HepG2 (cell line): ENCODE data around the gene MUTYH. TPM values are rescaled to one million over a fixed set of nuclear protein-coding genes. Genes with fewer than 3 reads are reported as not detected.

Experiments
- ARID4A ChIP-seq: sonication (generic); formaldehyde crosslinking; IDR thresholded peaks from 2 replicates; pipeline ENCODE4 v1.5.0; 2020; ENCODE audit warnings: mild to moderate bottlenecking, missing genetic modification reagents, borderline replicate concordance
- ATF7 ChIP-seq, 2 experiments: fragments of 450-650 bp in 1 of 2; sonication (generic) in 1 of 2; formaldehyde crosslinking in 1 of 2; IDR thresholded peaks; 2 replicates each; pipeline versions ENCODE4 v1.4.0 to v1.6.1; 2016 to 2020; ENCODE audit warnings: antibody characterized with exemption in 1 of 2, mild to moderate bottlenecking in 1 of 2, missing genetic modification reagents in 1 of 2
- CENPX ChIP-seq: sonication (generic); formaldehyde crosslinking; IDR thresholded peaks from 2 replicates; pipeline ENCODE4 v1.9.0; 2021; ENCODE audit warnings: mild to moderate bottlenecking, missing genetic modification reagents, moderate library complexity
- CSRNP2 ChIP-seq: sonication (generic); formaldehyde crosslinking; conservative IDR thresholded peaks from 2 replicates; pipeline ENCODE4 v1.8.0; 2022; ENCODE audit warnings: low read depth, missing genetic modification reagents
- HDAC1 ChIP-seq: sonication (generic); formaldehyde crosslinking; IDR thresholded peaks from 2 replicates; pipeline ENCODE4 v1.5.1; 2020; ENCODE audit warnings: mild to moderate bottlenecking, missing genetic modification reagents
- JDP2 ChIP-seq: sonication (generic); formaldehyde crosslinking; IDR thresholded peaks from 2 replicates; pipeline ENCODE4 v1.8.1; 2022; ENCODE audit warnings: missing genetic modification reagents, borderline replicate concordance
- LCORL ChIP-seq, 2 experiments: fragments of 450-650 bp in 1 of 2; sonication (generic) in 1 of 2; formaldehyde crosslinking in 1 of 2; IDR thresholded peaks; 2 replicates each; pipeline versions ENCODE4 v1.5.0 to v1.6.1; 2017 to 2020; ENCODE audit warnings: antibody characterized with exemption in 1 of 2, missing genetic modification reagents in 1 of 2
- MIXL1 ChIP-seq: IDR thresholded peaks from 2 replicates; pipeline ENCODE4 v1.6.1; 2016
- SNAPC4 ChIP-seq: sonication (generic); formaldehyde crosslinking; IDR thresholded peaks from 2 replicates; pipeline ENCODE4 v1.4.0; 2020; ENCODE audit warnings: mild to moderate bottlenecking, missing genetic modification reagents
- ZNF614 ChIP-seq: IDR thresholded peaks from 2 replicates; pipeline ENCODE4 v1.6.1; 2018; ENCODE audit warnings: missing biosample characterization, missing genetic modification reagents, inconsistent platforms, borderline replicate concordance
- ZSCAN21 ChIP-seq: sonication (generic); formaldehyde crosslinking; IDR thresholded peaks from 2 replicates; pipeline ENCODE4 v1.8.0; 2022; ENCODE audit warnings: mild to moderate bottlenecking, missing genetic modification reagents, moderate library complexity, borderline replicate concordance
- polyA plus RNA-seq, 8 experiments: library from polyadenylated mRNA; depleted of rRNA in 3 of 8; stranded (reverse) in 7 of 8; unstranded in 1 of 8; fragments of >200 nt; fragmentation: Illumina TruSeq in 4 of 8; extraction: Trizol in 4 of 8; gene quantifications; 2 replicates each; pipeline versions ENCODE4 v1.2.1 to v1.2.3, GENCODE V29; 2011 to 2016; ENCODE audit warnings: low read depth in 4 of 8, missing spikeins in 1 of 8, mixed read lengths in 1 of 8; ENCODE audit not compliant: insufficient read depth in 1 of 8
- total RNA-seq, 5 experiments: library from RNA; depleted of rRNA; stranded (reverse); fragments of >200 nt; fragmentation: Illumina TruSeq; extraction: Trizol; gene quantifications; 2 replicates each; pipeline ENCODE4 v1.2.3, GENCODE V29; 2016; ENCODE audit warnings: low read depth in 1 of 5
- TF ChIP-seq, protein P1 (sequence below), 2 experiments: IDR thresholded peaks; 2 replicates each; pipeline ENCODE4 v1.6.1; 2011 to 2012; ENCODE audit warnings: low read length in 2 of 2, borderline replicate concordance in 1 of 2, low read depth in 1 of 2, mild to moderate bottlenecking in 1 of 2, moderate library complexity in 1 of 2

The MUTYH gene
- total and polyA plus RNA-seq, 2 of the 13 experiments (the other 11 are each of a cell fraction or from before 2014, with no cell fraction given), result 16.3 to 17.1 TPM

DNA sequence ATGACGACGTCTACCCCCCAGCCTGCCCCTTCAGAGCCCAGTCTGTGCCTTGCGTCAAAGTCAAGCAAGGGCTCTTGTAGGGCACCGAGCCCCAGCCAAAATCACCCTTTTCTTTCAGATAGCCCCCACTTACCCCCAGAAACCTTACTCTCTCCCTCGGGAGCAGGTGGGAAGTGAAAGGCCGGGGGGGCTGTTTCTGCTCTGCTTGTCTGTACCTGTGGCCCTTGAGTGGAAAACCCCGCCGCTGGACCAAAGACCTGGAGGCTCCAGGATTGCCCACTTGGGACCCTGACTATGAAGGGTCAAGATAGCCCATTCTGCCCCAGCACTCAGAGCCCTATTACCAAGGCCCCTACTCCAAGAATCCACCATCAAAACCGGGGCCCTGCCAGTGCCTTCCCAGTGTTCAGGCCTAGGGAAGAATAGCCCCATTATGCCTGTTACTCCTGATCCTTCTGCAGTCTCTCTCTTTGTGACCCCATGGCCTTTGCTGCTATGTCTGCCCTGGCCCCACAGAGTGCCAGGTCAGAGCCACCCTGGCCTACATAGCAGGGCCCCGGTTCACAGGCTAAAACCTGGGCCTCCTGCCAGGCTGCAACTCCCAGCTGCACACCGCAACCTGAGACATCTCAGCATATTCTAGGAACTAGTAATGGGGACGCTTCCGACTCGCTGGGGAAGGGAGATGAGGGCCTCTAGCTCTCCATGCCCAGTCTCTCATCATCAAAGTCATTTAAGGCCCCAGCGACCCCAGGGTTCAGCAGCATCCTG is 35.7 kb downstream of the MUTYH start (continued):
- TF ChIP-seq, protein P1, sequence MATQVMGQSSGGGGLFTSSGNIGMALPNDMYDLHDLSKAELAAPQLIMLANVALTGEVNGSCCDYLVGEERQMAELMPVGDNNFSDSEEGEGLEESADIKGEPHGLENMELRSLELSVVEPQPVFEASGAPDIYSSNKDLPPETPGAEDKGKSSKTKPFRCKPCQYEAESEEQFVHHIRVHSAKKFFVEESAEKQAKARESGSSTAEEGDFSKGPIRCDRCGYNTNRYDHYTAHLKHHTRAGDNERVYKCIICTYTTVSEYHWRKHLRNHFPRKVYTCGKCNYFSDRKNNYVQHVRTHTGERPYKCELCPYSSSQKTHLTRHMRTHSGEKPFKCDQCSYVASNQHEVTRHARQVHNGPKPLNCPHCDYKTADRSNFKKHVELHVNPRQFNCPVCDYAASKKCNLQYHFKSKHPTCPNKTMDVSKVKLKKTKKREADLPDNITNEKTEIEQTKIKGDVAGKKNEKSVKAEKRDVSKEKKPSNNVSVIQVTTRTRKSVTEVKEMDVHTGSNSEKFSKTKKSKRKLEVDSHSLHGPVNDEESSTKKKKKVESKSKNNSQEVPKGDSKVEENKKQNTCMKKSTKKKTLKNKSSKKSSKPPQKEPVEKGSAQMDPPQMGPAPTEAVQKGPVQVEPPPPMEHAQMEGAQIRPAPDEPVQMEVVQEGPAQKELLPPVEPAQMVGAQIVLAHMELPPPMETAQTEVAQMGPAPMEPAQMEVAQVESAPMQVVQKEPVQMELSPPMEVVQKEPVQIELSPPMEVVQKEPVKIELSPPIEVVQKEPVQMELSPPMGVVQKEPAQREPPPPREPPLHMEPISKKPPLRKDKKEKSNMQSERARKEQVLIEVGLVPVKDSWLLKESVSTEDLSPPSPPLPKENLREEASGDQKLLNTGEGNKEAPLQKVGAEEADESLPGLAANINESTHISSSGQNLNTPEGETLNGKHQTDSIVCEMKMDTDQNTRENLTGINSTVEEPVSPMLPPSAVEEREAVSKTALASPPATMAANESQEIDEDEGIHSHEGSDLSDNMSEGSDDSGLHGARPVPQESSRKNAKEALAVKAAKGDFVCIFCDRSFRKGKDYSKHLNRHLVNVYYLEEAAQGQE (IDR thresholded peaks at IDR 0.05; ENCODE audit: borderline replicate concordance in 1 of 2, low read depth in 1 of 2, low read length in 2 of 2), result no peak
- TF ChIP-seq LCORL (IDR thresholded peaks at IDR 0.05), result no peak
- TF ChIP-seq LCORL (CRISPR knock-in tag; IDR thresholded peaks at IDR 0.05), result no peak
- no peak for TF ChIP-seq SNAPC4 (CRISPR knock-in tag)
- TF ChIP-seq ZNF614 (CRISPR knock-in tag), result no peak
- 0 out of 2 replicates have a peak, but pooled peaks have one; percentile 2 for TF ChIP-seq ZSCAN21 (CRISPR knock-in tag)
- no peak for TF ChIP-seq CENPX (CRISPR knock-in tag)
- no peak for TF ChIP-seq ATF7 (IDR thresholded peaks at IDR 0.05)
- no peak for TF ChIP-seq ATF7 (CRISPR knock-in tag; IDR thresholded peaks at IDR 0.05)
- TF ChIP-seq ARID4A (CRISPR knock-in tag), result no peak
- no peak for TF ChIP-seq MIXL1 (CRISPR knock-in tag)
- TF ChIP-seq CSRNP2 (CRISPR knock-in tag), result no peak
- TF ChIP-seq JDP2 (CRISPR knock-in tag), result no peak
- peak; percentile 54; the same call in 1 of the 2 replicates for TF ChIP-seq HDAC1 (CRISPR knock-in tag)
